HCT116 (cell line): Measurements from ENCODE around the gene DNM2. TPM values are rescaled to one million over a fixed set of nuclear protein-coding genes. Genes with fewer than 3 reads are reported as not detected.

Source experiments
- ATAC-seq: fragments of 200-7000 bp; cut with Tn5 transposase; 2 replicates; pipeline ENCODE4 v1.9.1; 2020; ENCODE audit warnings: mild to moderate bottlenecking, moderate library complexity
- BruUV-seq: library from RNA; stranded (reverse); fragments of 400-500 nt; replicated peaks from 2 replicates; lab custom pipeline; 2021; lab: Mats Ljungman, UMichigan
- CTCF ChIA-PET: fragments of 300-600 bp; sonication (Branson Sonifier 250); formaldehyde crosslinking; loops from one replicate; lab custom pipeline; 2021; ENCODE audit warnings: antibody characterized with exemption; lab: Charles Lee
- POLR2A ChIA-PET: fragments of 300-600, 350-600 bp; sonication (Branson Sonifier 250); formaldehyde crosslinking; loops from one replicate; lab custom pipeline; 2021; ENCODE audit warnings: antibody characterized with exemption; lab: Charles Lee
- RAD21 ChIA-PET, 2 experiments: fragments of 300-600 bp; sonication (Branson Sonifier 250); formaldehyde crosslinking; loops; one replicate each; lab custom pipeline; 2023; ENCODE audit warnings: low total read pairs in 2 of 2; ENCODE audit not compliant: uncharacterized antibody in 2 of 2, unreplicated experiment in 2 of 2, low non-redundant PET in 1 of 2; lab: Charles Lee
- DNase-seq: peaks from one replicate; pipeline ENCODE4 v3.0.0-alpha.2; 2010; ENCODE audit warnings: low read depth, low spot score
- H2AFZ ChIP-seq: fragments of 200-600 bp; shearing (Covaris generic), sonication (generic); 2 replicates; pipeline ENCODE4 v1.6.1; 2017; ENCODE audit warnings: low read depth, mixed run types, mixed read lengths, antibody characterized with exemption, low read length; ENCODE audit not compliant: poor library complexity, severe bottlenecking
- H3K27ac ChIP-seq: 2 replicates; pipeline ENCODE4 v1.5.1; 2012; ENCODE audit warnings: low read depth, low read length
- H3K27me3 ChIP-seq: fragments of 200-600 bp; sonication (generic); 2 replicates; pipeline ENCODE4 v1.6.1; 2016; ENCODE audit warnings: mixed run types, low read length, mixed read lengths; ENCODE audit not compliant: insufficient read depth
- H3K36me3 ChIP-seq, 2 experiments: fragments of 200-500 bp in 1 of 2; fragments of 200-600 bp in 1 of 2; sonication (Bioruptor generic) in 1 of 2; sonication (generic) in 1 of 2; 2 replicates each; pipeline versions ENCODE4 v1.5.1 to v1.6.1; 2014 to 2016; ENCODE audit warnings: low read length in 2 of 2, inconsistent platforms in 1 of 2, mixed read lengths in 1 of 2, mixed run types in 1 of 2; ENCODE audit not compliant: insufficient read depth in 2 of 2, control insufficient read depth in 1 of 2
- H3K4me1 ChIP-seq, 2 experiments: fragments of 200-600 bp in 1 of 2; sonication (generic) in 1 of 2; 2 replicates each; pipeline versions ENCODE4 v1.5.1 to v1.6.1; 2012 to 2017; ENCODE audit warnings: low read length in 2 of 2, inconsistent platforms in 1 of 2, mild to moderate bottlenecking in 1 of 2, mixed read lengths in 1 of 2, mixed run types in 1 of 2, moderate library complexity in 1 of 2; ENCODE audit not compliant: insufficient read depth in 2 of 2, control insufficient read depth in 1 of 2
- H3K4me2 ChIP-seq: fragments of 200-600 bp; sonication (generic); 2 replicates; pipeline ENCODE4 v1.6.1; 2017; ENCODE audit warnings: mixed run types, low read length, mixed read lengths
- H3K4me3 ChIP-seq, 2 experiments: fragments of 200-600 bp in 1 of 2; sonication (generic) in 1 of 2; replicated peaks in 1 of 2; 2 replicates each; pipeline ENCODE4 v1.5.1; 2011 to 2016; ENCODE audit warnings: low read length in 2 of 2, control low read depth in 1 of 2, low read depth in 1 of 2, mild to moderate bottlenecking in 1 of 2, mixed read lengths in 1 of 2, mixed run types in 1 of 2
- H3K79me2 ChIP-seq: fragments of 200-600 bp; sonication (generic); 2 replicates; pipeline ENCODE4 v1.6.1; 2017; ENCODE audit warnings: mild to moderate bottlenecking, mixed run types, low read length, moderate library complexity, mixed read lengths; ENCODE audit not compliant: insufficient read depth
- H3K9ac ChIP-seq: fragments of 200-600 bp; sonication (generic); 2 replicates; pipeline ENCODE4 v1.6.1; 2016; ENCODE audit warnings: low read length, mixed read lengths
- H3K9me2 ChIP-seq: fragments of 200-600 bp; sonication (generic), shearing (Covaris generic); 2 replicates; pipeline ENCODE4 v1.6.1; 2017; ENCODE audit warnings: mixed run types, mild to moderate bottlenecking, moderate library complexity; ENCODE audit not compliant: insufficient read depth
- H3K9me3 ChIP-seq, 2 experiments: fragments of 200-500 bp in 1 of 2; fragments of 200-600 bp in 1 of 2; sonication (Bioruptor generic) in 1 of 2; sonication (generic) in 1 of 2; 2 replicates each; pipeline ENCODE4 v1.6.1; 2014 to 2017; ENCODE audit warnings: low read length in 2 of 2, mixed read lengths in 2 of 2, inconsistent platforms in 1 of 2, low read depth in 1 of 2, mild to moderate bottlenecking in 1 of 2, mixed run types in 1 of 2, moderate library complexity in 1 of 2; ENCODE audit not compliant: control insufficient read depth in 1 of 2, insufficient read depth in 1 of 2
- H4K20me1 ChIP-seq: fragments of 200-600 bp; sonication (generic), shearing (Covaris generic); 2 replicates; pipeline ENCODE4 v1.6.1; 2017; ENCODE audit warnings: mixed run types, mild to moderate bottlenecking, moderate library complexity; ENCODE audit not compliant: insufficient read depth
- CBX3 ChIP-seq: IDR thresholded peaks from 2 replicates; pipeline ENCODE4 v1.6.1; 2012; ENCODE audit warnings: low read depth
- CEBPB ChIP-seq: IDR thresholded peaks from 2 replicates; pipeline ENCODE4 v1.6.1; 2012; ENCODE audit warnings: low read depth
- EGR1 ChIP-seq: IDR thresholded peaks from 2 replicates; pipeline ENCODE4 v1.6.1; 2012; ENCODE audit warnings: low read depth
- ELF1 ChIP-seq: IDR thresholded peaks from 2 replicates; pipeline ENCODE4 v1.6.1; 2012; ENCODE audit warnings: low read depth, borderline replicate concordance
- EZH2 ChIP-seq: fragments of 200-600 bp; sonication (generic); IDR thresholded peaks from 2 replicates; pipeline ENCODE4 v1.6.1; 2017; ENCODE audit warnings: antibody characterized with exemption, mixed run types
- EZH2phosphoT487 ChIP-seq: fragments of 200-600 bp; IDR thresholded peaks from 2 replicates; pipeline ENCODE4 v1.6.1; 2018; ENCODE audit warnings: antibody characterized with exemption, borderline replicate concordance
- JUND ChIP-seq: IDR thresholded peaks from 2 replicates; pipeline ENCODE4 v1.6.1; 2012
- POLR2A ChIP-seq: IDR thresholded peaks from 2 replicates; pipeline ENCODE4 v1.7.0; 2011; ENCODE audit warnings: borderline replicate concordance; ENCODE audit not compliant: insufficient read depth, insufficient read length; ENCODE audit errors: extremely low read depth
- SIN3A ChIP-seq: IDR thresholded peaks from 2 replicates; pipeline ENCODE4 v1.6.1; 2012; ENCODE audit warnings: low read depth
- TCF7L2 ChIP-seq: IDR thresholded peaks from 2 replicates; pipeline ENCODE4 v1.7.0; 2011; ENCODE audit warnings: borderline replicate concordance, inconsistent platforms; ENCODE audit not compliant: insufficient read depth, insufficient read length; ENCODE audit errors: extremely low read depth
- YY1 ChIP-seq: IDR thresholded peaks from 2 replicates; pipeline ENCODE4 v1.6.1; 2011; ENCODE audit warnings: low read length, low read depth, moderate library complexity, mild to moderate bottlenecking; ENCODE audit not compliant: insufficient replicate concordance; ENCODE audit errors: extremely low read depth
- ZFX ChIP-seq: fragments of 450-650 bp; IDR thresholded peaks from 2 replicates; pipeline ENCODE4 v1.6.1; 2017
- ZNF274 ChIP-seq: fragments of 200-500 bp; sonication (Bioruptor generic); IDR thresholded peaks from 2 replicates; pipeline ENCODE4 v1.6.1; 2014; ENCODE audit warnings: mild to moderate bottlenecking, low read depth, low read length, inconsistent platforms
- intact Hi-C: fragments of 100-400 bp; cut with micrococcal nuclease; formaldehyde crosslinking; loops from 2 replicates; pipeline ENCODE4 v1.10.0; 2022
- total RNA-seq: library from RNA; stranded (reverse); gene quantifications from one replicate; pipeline ENCODE4 v1.2.1, GENCODE V29; 2021; ENCODE audit not compliant: unreplicated experiment
- TF ChIP-seq, protein P1 (sequence below): IDR thresholded peaks from 2 replicates; pipeline ENCODE4 v1.6.1; 2011; ENCODE audit warnings: mild to moderate bottlenecking, low read length, moderate library complexity; ENCODE audit not compliant: insufficient replicate concordance; ENCODE audit errors: extremely low read depth
- TF ChIP-seq, protein P2 (sequence below), 3 experiments: fragments of 200-600 bp in 1 of 3; sonication (generic) in 1 of 3; IDR thresholded peaks in 2 of 3; conservative IDR thresholded peaks in 1 of 3; 2 replicates each; pipeline ENCODE4 v1.5.1; 2012 to 2017; ENCODE audit warnings: low read depth in 2 of 3, low read length in 2 of 3, antibody characterized with exemption in 1 of 3, borderline replicate concordance in 1 of 3, control low read depth in 1 of 3, mild to moderate bottlenecking in 1 of 3, mixed read lengths in 1 of 3, mixed run types in 1 of 3, moderate library complexity in 1 of 3; ENCODE audit not compliant: insufficient read depth in 1 of 3
- TF ChIP-seq, protein P3 (sequence below): IDR thresholded peaks from 2 replicates; pipeline ENCODE4 v1.6.1; 2012
- TF ChIP-seq, protein P4 (sequence below): IDR thresholded peaks from 2 replicates; pipeline ENCODE4 v1.6.1; 2012
- TF ChIP-seq, protein P5 (sequence below): IDR thresholded peaks from 2 replicates; pipeline ENCODE4 v1.6.1; 2012; ENCODE audit warnings: low read depth

Gene DNM2
- total RNA-seq, 1 experiment from 2014 or later: 183 TPM

DNA sequence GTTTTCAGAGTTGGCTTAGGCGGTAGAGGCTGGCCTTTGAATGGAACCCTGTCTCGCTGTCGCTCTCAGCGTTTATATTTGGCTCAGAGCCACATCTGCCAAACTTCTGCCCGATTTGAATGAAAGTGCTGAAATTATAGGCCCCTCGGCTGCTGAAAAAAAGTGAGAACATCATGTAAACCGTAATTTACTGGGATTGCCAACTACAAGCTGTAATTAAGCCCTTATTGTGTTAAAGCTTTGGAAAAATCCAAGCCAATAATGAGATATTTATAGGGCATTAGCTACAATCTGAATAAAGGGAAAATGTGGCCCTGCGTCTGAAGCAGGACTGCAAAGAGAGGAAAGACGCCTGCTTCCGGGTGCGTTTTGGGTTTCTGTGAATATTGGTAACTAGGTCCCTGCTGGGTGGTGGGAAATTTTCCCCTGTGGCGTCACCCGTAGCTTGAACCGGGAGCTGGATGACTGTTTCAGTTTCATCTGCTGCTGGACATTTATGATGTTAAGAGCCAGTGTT lies 9.9 kb downstream of the DNM2 start:
- Histone ChIP-seq H3K79me2 (peaks cover 96% of the 10 kb centered on the region), H3K4me3 (no peak overlapping the region), H3K9ac (no peak overlapping the region), H3K4me2 (no peak overlapping the region), H2AFZ (no peak overlapping the region), H3K36me3 (no peaks in the 10 kb centered on the region; a peak in 2 of 4 replicates), H3K9me2 (no peaks in the 10 kb centered on the region), H3K27me3 (no peaks in the 10 kb centered on the region), H3K4me1 (peaks cover 15 to 20% of the 10 kb centered on the region in 2 experiments; a peak in 3 of 4 replicates), H3K27ac (no peak overlapping the region), H3K9me3 (no peaks in the 10 kb centered on the region), H4K20me1 (no peaks in the 10 kb centered on the region)
- CTCF ChIA-PET: interaction anchor here (1.4 to 1.7 kb wide), 2 partner anchors 11 to 28 kb away, joined by 3 to 11 read pairs; partner anchors contain the start of gene DNM2
- POLR2A ChIA-PET: no interaction called here
- intact Hi-C loops: no loop called here
- ATAC-seq (no peak), DNase-seq (no peak)
- RAD21 ChIA-PET: interaction anchor here in 1 of 2 experiments (0.6 kb wide), 1 partner anchor 11 kb away, joined by 4 read pairs; no protein-coding TSS in a partner anchor
- BruUV-seq: no TSS peak
- TF ChIP-seq EGR1 (no peak), EZH2phosphoT487 (no peak), ZFX (no peak), ELF1 (no peak), CBX3 (no peak), YY1 (no peak), SIN3A (no peak), CEBPB (no peak), ZNF274 (no peak), JUND (no peak), EZH2 (no peak), TCF7L2 (no peak), POLR2A (no peak)
- TF ChIP-seq, protein P1, sequence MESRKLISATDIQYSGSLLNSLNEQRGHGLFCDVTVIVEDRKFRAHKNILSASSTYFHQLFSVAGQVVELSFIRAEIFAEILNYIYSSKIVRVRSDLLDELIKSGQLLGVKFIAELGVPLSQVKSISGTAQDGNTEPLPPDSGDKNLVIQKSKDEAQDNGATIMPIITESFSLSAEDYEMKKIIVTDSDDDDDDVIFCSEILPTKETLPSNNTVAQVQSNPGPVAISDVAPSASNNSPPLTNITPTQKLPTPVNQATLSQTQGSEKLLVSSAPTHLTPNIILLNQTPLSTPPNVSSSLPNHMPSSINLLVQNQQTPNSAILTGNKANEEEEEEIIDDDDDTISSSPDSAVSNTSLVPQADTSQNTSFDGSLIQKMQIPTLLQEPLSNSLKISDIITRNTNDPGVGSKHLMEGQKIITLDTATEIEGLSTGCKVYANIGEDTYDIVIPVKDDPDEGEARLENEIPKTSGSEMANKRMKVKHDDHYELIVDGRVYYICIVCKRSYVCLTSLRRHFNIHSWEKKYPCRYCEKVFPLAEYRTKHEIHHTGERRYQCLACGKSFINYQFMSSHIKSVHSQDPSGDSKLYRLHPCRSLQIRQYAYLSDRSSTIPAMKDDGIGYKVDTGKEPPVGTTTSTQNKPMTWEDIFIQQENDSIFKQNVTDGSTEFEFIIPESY: no peak
- TF ChIP-seq, protein P2, sequence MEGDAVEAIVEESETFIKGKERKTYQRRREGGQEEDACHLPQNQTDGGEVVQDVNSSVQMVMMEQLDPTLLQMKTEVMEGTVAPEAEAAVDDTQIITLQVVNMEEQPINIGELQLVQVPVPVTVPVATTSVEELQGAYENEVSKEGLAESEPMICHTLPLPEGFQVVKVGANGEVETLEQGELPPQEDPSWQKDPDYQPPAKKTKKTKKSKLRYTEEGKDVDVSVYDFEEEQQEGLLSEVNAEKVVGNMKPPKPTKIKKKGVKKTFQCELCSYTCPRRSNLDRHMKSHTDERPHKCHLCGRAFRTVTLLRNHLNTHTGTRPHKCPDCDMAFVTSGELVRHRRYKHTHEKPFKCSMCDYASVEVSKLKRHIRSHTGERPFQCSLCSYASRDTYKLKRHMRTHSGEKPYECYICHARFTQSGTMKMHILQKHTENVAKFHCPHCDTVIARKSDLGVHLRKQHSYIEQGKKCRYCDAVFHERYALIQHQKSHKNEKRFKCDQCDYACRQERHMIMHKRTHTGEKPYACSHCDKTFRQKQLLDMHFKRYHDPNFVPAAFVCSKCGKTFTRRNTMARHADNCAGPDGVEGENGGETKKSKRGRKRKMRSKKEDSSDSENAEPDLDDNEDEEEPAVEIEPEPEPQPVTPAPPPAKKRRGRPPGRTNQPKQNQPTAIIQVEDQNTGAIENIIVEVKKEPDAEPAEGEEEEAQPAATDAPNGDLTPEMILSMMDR (IDR thresholded peaks at IDR 0.05 in 2 of 3, conservative IDR thresholded peaks at IDR 0.05 in 1 of 3; ENCODE audit: borderline replicate concordance in 1 of 3, insufficient read depth in 1 of 3, low read depth in 2 of 3, low read length in 2 of 3): no peak
- TF ChIP-seq, protein P3, sequence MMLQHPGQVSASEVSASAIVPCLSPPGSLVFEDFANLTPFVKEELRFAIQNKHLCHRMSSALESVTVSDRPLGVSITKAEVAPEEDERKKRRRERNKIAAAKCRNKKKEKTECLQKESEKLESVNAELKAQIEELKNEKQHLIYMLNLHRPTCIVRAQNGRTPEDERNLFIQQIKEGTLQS: no peak
- TF ChIP-seq, protein P4, sequence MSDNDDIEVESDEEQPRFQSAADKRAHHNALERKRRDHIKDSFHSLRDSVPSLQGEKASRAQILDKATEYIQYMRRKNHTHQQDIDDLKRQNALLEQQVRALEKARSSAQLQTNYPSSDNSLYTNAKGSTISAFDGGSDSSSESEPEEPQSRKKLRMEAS: no peak
- TF ChIP-seq, protein P5, sequence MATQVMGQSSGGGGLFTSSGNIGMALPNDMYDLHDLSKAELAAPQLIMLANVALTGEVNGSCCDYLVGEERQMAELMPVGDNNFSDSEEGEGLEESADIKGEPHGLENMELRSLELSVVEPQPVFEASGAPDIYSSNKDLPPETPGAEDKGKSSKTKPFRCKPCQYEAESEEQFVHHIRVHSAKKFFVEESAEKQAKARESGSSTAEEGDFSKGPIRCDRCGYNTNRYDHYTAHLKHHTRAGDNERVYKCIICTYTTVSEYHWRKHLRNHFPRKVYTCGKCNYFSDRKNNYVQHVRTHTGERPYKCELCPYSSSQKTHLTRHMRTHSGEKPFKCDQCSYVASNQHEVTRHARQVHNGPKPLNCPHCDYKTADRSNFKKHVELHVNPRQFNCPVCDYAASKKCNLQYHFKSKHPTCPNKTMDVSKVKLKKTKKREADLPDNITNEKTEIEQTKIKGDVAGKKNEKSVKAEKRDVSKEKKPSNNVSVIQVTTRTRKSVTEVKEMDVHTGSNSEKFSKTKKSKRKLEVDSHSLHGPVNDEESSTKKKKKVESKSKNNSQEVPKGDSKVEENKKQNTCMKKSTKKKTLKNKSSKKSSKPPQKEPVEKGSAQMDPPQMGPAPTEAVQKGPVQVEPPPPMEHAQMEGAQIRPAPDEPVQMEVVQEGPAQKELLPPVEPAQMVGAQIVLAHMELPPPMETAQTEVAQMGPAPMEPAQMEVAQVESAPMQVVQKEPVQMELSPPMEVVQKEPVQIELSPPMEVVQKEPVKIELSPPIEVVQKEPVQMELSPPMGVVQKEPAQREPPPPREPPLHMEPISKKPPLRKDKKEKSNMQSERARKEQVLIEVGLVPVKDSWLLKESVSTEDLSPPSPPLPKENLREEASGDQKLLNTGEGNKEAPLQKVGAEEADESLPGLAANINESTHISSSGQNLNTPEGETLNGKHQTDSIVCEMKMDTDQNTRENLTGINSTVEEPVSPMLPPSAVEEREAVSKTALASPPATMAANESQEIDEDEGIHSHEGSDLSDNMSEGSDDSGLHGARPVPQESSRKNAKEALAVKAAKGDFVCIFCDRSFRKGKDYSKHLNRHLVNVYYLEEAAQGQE: no peak
